Middle frontal gyrus (tissue), 1 donor: ENCODE results near the gene CRIM1.
A peak's percentile ranks its signal among the peaks of the same experiment; 100 is the strongest.

Source experiments
- DNase-seq: peaks from one replicate; pipeline ENCODE4 v3.0.0-alpha.2; 2015; ENCODE audit warnings: low spot score; ENCODE audit errors: extremely low spot score

Gene CRIM1

GRCh38 chr2:36480028-36480427 lies 124.5 kb downstream of the CRIM1 start:
- no peak for DNase-seq

DNA sequence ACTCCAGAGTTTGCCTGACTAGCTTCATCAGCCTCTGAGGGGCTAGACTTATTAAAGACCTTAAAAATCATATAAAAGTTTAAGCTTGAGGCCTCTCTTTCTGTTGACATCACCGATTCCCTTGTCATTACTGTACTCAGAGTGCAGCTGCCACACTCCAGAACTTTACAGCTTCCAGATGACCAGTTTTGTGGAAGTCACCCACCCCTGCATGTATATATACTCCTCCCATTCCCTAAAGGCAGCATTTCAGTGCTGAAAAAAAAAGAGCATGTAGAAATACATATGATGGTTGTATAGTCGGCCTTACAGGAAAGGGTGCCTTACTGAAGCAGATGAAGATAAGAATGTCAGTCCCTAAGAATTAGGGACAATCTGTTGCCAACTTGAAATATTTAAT lies 125.1 kb downstream of the CRIM1 start:
- DNase-seq: no peak

- no peak for DNase-seq
Measured at GRCh38 chr2:36481709-36482108, 126.1 kb downstream of the CRIM1 start.

- DNase-seq: no peak
Measured at GRCh38 chr2:36482576-36483214, 127.1 kb downstream of the CRIM1 start.

DNA sequence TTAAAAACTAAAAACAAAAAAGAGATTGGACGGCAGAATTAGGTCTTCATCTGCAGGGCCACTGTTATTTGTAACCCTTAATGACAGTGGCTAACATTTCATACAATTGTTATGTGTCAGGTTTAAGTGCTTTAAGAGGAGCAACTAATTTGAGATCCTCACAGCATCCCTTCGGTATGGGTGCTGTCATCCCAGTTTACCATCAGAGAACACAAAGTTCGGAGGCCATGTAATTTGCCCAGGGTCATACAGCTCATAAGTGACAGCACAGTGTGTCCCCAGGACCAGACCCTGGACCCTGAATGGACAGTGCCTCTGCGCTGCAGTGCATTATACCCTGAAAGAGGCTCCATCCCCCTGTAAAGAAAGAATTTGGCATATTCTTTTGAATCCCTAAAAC lies 127.7 kb downstream of the CRIM1 start:
- DNase-seq: no peak

- DNase-seq: no peak
Measured at GRCh38 chr2:36484454-36484853, 128.9 kb downstream of the CRIM1 start.

DNA sequence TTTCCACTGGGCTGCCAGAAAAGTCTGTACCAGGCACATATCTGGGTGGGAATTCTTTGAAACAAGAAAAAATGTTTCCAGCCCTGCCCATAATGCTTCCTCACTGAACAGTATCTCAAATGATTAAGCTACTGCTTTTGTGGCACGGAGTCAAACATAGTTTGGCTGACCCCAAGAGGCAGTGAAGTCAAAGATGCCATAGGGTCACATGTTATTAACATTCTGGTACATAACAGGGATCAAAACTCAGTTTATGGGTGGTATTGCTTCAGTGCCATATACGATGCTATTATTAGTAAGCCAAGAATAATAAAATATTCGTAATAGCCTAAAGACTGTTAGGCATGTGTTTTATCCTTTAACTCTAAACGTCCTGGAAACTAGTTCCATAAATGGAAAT lies 129.9 kb downstream of the CRIM1 start:
- DNase-seq: no peak

GRCh38 chr2:36486521-36487044 lies 131.0 kb downstream of the CRIM1 start:
- no peak for DNase-seq

- DNase-seq: no peak
Measured at GRCh38 chr2:36487947-36488346, 132.4 kb downstream of the CRIM1 start.

- DNase-seq: no peak
Measured at GRCh38 chr2:36489281-36489680, 133.7 kb downstream of the CRIM1 start.

- no peak for DNase-seq
Measured at GRCh38 chr2:36490749-36491148, 135.2 kb downstream of the CRIM1 start.

DNA sequence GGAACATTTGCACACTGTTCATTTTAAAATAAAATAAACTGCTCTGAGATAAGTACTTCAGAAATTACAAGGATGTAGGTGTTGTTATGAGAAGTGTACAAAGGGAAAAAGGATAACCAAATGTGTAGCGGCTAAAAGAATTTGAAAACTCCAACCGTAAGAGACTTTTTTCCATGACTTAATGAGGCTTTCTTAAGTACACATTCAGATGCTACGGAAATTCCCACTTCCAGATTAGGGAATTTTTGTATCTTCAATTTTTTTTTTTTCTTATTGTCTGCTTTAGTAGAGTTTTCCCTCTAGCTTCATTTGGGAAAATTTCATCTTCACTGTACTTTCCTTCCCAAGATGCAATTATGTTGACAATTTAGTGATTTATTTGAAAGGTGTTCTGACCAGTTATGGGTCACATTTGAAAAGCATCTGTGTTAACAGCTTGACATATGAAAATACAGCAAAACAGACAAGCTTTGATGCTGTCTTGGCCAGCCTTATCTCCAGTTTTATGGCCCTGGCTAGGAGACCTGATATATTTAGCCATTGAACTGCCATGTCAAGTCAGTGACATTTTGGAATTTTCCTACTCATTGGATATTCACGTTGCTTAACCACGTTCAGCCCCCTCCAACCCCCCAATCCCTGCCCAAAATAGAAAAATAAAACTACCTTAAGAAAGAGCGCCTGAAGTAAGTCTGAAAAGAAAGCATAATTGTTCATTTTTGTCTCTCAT lies 136.8 kb downstream of the CRIM1 start:
- DNase-seq: no peak

DNA sequence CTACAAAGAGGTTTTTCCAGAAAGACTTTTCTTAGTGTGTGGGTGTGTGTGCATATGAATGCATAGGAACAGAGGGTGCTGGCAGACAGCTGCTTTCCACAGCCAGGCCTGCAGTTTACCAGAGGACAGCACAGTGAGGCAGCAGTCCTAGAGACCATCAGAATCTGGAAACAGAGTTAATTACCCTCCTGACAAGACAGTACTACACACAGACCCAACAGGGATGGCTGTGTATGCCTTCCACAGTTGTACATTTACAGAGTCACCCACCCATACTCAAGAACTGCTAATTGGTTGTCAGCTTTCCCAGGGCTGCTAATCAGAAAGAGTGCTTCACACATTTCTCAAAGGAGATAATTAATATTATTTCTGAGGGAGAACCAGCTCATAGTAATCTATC lies 137.7 kb downstream of the CRIM1 start:
- peak; percentile 10 for DNase-seq

- DNase-seq: no peak
Measured at GRCh38 chr2:36497570-36498163, 142.1 kb downstream of the CRIM1 start.

- DNase-seq: no peak
Measured at GRCh38 chr2:36499128-36499820, 143.7 kb downstream of the CRIM1 start.

- no peak for DNase-seq
Measured at GRCh38 chr2:36500072-36500471, 144.5 kb downstream of the CRIM1 start.

GRCh38 chr2:36502081-36502480 lies 146.5 kb downstream of the CRIM1 start:
- no peak for DNase-seq

DNA sequence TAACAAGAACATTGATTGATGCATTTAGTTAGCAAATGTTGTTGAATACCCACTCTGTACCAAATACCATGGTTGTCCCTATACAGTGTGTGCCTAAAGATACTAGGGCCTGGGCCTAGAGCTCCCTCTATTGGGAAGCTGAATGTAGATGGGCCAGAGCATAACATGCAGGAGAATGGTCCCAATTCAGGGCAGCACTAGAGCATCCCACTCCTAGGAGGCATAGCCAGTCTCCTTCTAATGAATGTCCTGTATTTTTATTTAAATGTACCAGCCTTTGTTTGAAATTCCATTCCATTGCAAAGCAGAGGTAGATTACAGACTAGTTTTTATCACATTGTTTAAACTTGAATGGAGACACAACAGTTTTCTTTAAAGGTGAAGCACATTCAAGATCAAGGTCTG lies 151.8 kb downstream of the CRIM1 start:
- DNase-seq: no peak

DNA sequence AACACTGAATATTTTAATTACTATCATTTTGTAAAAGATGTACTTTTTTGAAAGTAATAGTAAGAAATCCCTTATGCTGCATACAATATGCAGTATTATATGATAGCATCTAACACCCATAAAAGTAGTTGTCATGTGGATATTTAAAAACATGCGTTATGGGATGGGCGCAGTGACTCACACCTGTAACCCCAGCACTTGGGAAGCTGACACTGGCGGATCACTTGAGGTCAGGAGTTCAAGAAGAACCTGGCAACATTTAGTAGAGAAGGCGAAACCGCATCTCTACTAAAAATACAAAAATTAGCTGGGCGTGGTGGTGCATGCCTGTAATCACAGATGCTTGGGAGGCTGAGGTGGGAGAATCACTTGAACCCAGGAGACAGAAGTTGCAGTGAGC lies 153.5 kb downstream of the CRIM1 start:
- no peak for DNase-seq

GRCh38 chr2:36511858-36512603 lies 156.5 kb downstream of the CRIM1 start:
- DNase-seq: no peak

DNA sequence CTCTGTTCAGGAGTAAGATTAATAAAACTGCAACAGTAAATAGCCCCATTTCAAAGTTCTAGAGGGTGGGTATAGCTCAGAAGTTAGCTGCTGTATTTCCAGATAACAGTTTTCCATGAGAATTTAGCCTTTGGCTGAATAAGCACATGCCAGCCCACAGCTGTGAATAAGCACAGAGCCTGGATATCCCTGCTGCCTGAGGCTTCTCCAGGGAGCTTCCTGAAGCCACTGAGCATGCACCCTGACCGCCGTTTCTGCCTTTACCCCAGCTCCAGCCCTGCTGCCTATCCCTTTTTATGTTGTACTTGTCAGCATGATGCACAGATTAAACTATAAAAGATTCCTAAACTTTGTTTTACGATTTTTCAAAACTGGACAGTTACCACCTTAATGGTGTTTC lies 157.1 kb downstream of the CRIM1 start:
- DNase-seq: no peak
